Inflammatory macrophage (primary cell): ENCODE results near the gene DNAJC15.
A peak's percentile ranks its signal among the peaks of the same experiment; 100 is the strongest.
"Not testable (repeated sequence)": the region's sequence is repeated elsewhere in the genome, so short reads cannot be mapped to it uniquely, and the experiment has no call there.

Experiments
- DNase-seq, 2 donors: peaks; one replicate each; pipeline ENCODE4 v3.0.0-alpha.2; 2020 to 2022

DNAJC15 gene

GRCh38 chr13:43005460-43006236 is 17.7 kb upstream of the DNAJC15 start:
- DNase-seq = no peak

GRCh38 chr13:43006893-43007631 is 16.3 kb upstream of the DNAJC15 start:
- no peak for DNase-seq

DNA sequence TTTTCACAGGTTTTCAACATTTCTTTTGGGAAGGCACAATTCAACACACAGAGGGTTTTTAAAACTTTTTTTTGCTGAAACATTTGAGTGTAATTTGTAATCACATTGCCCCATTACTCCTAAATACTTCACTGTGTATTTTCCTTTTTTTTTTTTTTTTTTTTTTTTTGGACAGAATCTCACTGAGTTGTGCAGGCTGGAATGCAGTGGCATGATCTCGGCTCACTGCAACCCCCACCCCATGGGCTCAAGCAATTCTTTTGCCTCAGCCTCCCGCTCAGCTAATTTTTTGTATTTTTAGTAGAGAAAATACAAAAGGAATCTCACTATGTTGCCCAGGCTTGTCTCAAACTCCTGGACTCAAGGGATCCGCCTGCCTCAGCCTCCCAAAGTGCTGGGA is 14.8 kb upstream of the DNAJC15 start:
- no peak for DNase-seq

DNA sequence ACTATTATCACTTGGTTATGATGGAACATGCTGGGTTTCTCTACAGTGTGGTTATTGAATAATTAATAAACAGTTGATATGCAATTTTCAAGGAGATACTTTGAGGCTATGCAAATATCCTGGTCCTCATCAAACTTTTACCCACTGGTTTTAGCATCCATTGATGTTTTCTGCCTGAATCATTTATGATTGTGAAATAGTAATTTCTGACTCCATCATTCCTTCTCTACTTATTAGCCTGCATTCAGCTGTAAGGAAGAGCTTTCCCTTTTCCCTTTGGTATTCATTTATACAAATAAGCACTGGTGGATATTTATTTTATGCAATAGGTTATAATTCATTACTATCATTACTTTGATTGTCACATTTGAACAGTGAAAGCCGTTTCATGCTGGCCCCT is 13.9 kb upstream of the DNAJC15 start:
- DNase-seq = no peak

GRCh38 chr13:43014162-43014561 is 9.2 kb upstream of the DNAJC15 start:
- no peak for DNase-seq

- DNase-seq = no peak
Observed at GRCh38 chr13:43016226-43016625, 7.2 kb upstream of the DNAJC15 start.

DNA sequence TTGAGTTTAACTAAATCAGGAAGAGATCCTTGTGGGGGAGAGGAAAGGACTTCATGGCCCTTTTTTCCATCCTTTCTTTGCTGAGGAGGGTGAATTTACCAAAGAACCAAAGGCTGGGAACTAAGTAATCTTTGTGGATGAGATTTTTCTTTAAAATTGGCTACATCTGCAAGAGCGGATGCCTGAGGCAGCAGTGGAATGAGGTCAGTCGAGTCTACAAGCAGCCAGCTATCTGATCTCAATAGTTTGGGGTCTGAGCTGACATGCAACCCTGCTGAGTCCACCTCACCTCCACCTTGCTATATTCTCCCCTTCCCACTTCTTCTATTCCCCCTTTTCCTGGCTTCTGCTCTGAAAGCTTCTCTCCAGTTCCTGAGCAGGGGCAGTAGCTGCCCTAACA is 3.6 kb upstream of the DNAJC15 start:
- no peak for DNase-seq

DNA sequence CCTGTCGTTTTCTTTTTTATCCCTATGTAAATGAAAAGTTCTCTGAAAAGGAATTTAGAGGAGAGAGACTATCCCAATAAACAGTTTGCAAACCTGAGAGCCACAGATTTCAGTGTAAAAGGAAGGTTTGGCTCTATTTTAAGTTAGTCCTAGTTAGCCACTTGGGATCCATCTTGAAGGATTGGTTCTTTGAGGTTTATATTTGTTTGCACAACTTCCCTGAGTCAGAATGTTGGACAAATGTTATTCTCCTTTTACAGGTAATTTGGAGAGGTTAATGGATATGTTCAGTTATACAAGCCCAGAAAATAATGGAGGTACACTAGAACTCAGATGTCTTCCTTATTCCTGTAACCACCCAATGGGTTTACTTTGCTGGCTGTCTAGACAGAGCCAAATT is 2.6 kb upstream of the DNAJC15 start:
- no peak for DNase-seq

DNA sequence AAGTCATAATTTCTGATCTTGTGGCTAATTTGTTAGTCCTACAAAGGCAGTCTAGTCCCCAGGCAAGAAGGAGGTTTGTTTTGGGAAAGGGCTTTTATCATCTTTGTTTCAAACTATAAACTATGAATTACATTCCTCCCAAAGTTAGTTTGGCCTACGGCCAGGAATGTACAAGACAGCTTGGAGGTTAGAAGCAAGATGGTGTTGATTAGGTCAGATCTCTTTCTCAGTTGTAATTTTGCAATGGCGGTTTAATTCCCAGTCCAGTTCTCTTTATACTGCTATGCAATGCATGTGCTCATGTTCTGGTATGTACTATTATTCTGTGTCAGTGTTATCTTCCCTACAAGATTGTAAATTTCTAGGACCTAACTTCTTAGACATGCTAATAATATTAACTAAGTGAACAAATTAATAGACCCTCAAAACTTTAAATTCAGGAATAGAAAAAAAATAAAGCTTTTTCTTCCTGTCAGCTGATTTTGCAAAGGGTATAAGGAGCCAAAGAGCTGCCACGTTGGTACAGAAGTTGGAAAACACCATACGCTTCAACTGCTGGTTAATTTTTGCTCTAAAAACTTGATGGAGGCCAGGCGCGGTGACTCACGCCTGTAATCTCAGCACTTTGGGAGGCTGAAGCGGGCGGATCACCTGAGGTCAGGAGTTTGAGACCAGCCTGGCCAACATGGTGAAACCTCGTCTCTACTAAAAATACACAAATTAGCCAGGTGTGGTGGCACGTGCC is 1.3 kb upstream of the DNAJC15 start:
- DNase-seq = no peak

- no peak for DNase-seq
Observed at GRCh38 chr13:43022934-43023288, 475 bp upstream of the DNAJC15 start.

- DNase-seq = no peak
Observed at GRCh38 chr13:43026262-43026661, 2.9 kb downstream of the DNAJC15 start.

- no peak for DNase-seq
Observed at GRCh38 chr13:43030548-43030947, 7.2 kb downstream of the DNAJC15 start.

GRCh38 chr13:43031881-43032280 is 8.5 kb downstream of the DNAJC15 start:
- peak; percentile 11 to 16 for DNase-seq

GRCh38 chr13:43033038-43033437 is 9.7 kb downstream of the DNAJC15 start:
- DNase-seq = no peak

DNA sequence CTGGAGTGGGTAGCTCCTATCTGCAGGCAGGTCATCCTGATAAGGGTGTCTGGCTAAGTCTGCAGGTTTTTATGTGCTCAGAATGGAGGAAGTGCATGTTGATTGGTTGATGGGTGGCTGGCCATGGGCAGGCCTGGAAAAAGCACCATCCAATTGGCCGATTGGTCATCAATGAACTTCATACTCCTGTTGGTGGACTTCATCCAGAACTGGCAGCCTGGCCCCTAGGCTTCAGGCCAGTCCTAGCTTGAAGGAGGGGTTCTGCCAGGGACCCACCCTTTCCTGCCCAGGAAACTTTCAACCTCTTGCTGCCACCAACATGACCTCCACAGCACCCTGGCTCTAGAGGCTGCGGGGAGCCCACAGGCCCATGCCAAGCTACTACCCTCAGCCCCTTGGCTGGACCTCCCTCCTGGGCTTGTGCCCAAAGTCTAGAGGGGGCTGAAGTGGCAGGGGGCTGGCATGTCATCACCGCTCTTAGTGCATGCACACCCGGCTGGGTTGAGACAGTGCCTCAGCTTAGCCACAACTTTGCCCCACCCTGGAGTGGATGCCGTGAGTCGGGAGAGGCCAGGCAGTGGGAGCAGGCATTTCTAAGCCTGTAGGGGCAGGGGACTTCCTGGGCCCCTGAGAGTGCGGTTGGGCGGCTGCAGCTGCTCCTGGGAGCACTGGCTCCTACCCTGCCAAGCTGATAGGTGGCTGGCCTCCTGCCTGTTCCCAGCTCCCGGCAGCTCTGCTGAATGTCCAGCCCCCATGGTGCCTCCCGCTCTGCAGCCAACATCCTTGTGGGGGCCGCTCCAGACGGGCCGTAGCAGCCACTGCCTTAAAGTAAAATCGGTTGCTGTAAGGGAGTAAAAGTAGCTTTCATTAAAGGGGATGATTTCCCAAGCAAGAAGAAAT is 13.2 kb downstream of the DNAJC15 start:
- DNase-seq = no peak

DNA sequence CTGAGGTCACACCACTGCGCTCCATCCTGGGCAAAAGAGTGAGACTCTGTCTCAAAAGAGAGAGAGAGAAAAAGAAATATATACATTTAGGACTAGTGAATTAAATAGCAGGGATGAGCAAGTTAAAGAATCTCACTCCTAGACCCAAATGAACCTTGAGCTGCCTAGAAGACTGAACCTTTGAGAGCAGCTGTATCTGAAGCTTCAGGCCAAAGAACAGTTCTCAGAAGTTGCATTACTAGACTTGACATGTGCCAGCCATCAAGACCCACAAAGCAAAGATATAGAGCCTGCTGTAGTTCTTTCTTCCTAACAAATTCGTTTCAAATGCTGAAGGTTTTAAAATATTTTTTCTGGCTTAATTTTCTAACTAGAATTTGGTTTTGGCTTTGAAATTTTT is 16.6 kb downstream of the DNAJC15 start:
- no peak for DNase-seq

- not testable (repeated sequence) for DNase-seq
Observed at GRCh38 chr13:43040581-43041368, 17.4 kb downstream of the DNAJC15 start.

GRCh38 chr13:43041369-43041921 is 18.1 kb downstream of the DNAJC15 start:
- DNase-seq = no peak

DNA sequence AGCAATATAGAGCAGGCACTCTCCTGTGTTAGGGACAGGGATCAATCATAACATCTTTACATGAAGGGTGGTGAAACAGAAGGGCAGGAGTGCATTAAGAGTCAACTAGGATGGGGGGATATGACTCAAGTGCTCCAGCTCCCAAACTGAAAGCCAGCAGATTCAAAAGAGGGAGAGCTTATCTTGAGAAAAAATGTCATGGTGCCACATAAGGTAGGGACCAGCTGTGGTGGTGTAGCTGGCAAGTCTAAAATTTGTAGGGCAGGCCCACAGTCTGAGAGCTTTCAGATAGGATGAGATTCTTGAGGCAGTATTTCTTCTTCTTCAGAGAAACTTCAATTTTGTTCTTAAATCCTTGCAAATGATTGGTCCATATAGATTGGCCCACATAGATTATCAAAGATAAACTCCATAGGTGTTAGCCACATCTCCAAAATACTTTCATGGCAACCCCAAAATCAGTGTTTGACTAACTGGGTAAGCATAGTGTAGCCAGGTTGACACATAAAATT is 19.1 kb downstream of the DNAJC15 start:
- DNase-seq = no peak

GRCh38 chr13:43044720-43045301 is 21.4 kb downstream of the DNAJC15 start:
- DNase-seq = no peak

DNA sequence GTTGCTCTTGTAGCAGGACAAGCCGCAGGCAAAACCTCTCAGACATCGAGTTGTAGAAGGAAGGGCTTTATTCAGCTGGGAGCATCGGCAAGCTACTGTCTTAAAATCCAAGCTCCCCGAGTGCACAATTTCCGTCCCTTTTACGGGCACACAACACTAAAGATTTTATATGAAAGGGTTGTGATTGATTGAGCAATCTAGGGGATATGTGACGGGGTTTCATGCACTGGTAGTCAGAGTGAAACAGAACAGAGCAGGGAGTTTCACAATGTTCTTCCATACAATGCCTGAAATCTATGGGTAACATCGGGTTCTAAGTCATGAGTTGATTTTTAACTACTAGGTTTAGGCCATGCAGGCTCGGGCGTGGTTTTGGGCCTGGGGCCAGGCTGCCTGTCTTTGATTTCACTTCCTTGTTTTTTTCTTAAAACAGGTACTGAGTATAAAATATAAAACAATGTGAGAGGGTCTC is 22.0 kb downstream of the DNAJC15 start:
- DNase-seq = peak; percentile 57 to 80
